A673 (cell line): Measurements from ENCODE around the gene POGK.

Experiments
- EZH2 ChIP-seq: fragments of 200-600 bp; sonication (generic); IDR thresholded peaks from 2 replicates; pipeline ENCODE4 v1.6.1; 2017; ENCODE audit warnings: borderline replicate concordance, low read depth, mild to moderate bottlenecking, mixed read lengths, antibody characterized with exemption, low read length; ENCODE audit not compliant: poor library complexity, severe bottlenecking
- TF ChIP-seq, protein P1 (sequence below): fragments of 300-800, 200-600 bp; sonication (generic); conservative IDR thresholded peaks from 2 replicates; pipeline ENCODE4 v1.5.1; 2017; ENCODE audit warnings: low read depth, mild to moderate bottlenecking, antibody characterized with exemption, low read length, moderate library complexity, mixed read lengths

DNA sequence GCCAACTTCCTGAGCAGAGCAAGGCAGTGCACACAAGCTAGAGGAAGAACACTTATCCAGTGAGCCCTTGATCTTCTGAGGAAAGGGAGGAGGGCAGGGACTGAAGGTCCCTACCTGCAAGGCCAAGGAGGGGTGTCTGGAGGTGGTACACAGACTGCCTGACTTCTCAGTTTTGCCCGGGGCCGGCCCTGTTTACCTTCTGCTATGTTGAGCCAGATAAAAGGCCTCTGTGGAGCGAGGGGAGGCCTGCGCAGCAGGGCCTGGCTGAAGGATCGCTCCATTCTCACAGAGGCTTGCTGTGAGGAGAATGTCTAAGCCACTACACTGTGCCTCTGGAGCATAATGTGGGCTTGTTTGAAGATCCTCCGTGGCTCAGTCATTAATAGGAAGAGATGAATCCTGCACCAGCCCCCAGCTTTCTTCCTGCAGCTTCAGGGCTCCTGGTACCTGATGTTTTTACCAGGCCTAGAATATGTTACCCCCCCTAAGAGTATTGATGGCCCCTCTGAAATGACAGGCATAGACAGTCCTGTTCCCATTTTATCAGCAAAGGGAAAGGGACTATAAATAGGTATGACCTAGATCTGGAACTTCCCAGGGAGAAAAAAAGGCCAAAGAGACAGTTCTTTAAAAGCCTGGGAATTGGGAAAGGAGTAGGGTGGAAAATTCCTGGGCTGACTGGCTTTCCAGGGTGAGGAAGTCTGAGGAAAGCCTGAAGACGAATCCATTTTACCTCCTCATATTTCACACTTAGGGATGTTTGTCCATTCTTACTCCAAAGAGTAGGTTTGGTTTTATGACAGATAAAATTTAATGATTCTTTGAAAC lies 4.7 kb downstream of the POGK start:
- TF ChIP-seq, protein P1, sequence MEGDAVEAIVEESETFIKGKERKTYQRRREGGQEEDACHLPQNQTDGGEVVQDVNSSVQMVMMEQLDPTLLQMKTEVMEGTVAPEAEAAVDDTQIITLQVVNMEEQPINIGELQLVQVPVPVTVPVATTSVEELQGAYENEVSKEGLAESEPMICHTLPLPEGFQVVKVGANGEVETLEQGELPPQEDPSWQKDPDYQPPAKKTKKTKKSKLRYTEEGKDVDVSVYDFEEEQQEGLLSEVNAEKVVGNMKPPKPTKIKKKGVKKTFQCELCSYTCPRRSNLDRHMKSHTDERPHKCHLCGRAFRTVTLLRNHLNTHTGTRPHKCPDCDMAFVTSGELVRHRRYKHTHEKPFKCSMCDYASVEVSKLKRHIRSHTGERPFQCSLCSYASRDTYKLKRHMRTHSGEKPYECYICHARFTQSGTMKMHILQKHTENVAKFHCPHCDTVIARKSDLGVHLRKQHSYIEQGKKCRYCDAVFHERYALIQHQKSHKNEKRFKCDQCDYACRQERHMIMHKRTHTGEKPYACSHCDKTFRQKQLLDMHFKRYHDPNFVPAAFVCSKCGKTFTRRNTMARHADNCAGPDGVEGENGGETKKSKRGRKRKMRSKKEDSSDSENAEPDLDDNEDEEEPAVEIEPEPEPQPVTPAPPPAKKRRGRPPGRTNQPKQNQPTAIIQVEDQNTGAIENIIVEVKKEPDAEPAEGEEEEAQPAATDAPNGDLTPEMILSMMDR: no peak
- no peak for TF ChIP-seq EZH2
